ENCODE data around the gene RIPK1.

DNA sequence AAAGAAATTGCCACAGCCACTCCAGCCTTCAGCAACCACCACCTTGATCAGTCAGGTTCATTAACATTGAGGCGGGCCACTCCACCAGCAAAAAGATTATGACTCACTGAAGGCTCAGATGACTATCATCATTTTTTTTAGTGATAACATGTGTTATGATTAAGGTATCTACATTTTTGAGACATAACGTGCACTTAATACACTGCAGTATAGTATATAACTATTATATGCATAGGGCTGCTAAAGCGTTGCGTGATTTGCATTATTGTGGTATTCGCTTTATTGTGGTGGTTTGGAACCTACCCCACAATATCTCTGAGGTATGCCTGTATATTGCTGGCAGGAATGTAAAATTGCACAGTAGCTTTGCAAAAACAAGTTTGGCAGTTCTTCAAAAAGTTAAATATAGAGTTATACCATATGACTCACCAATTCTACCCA, 6.8 kb upstream of the RIPK1 start:
- TF ChIP-seq CTCF (IDR thresholded peaks at IDR 0.05) (no peak), POLR2A (IDR thresholded peaks at IDR 0.05; ENCODE audit: low read length) (no peak), EP300 (IDR thresholded peaks at IDR 0.05) (no peak), CBX8 (IDR thresholded peaks at IDR 0.05) (no peak), RARB (CRISPR knock-in tag; IDR thresholded peaks at IDR 0.05) (no peak), HDAC2 (IDR thresholded peaks at IDR 0.05) (no peak), PHF8 (IDR thresholded peaks at IDR 0.05; ENCODE audit: borderline replicate concordance, low read depth) (no peak), MAX (IDR thresholded peaks at IDR 0.05) (no peak), CHD2 (IDR thresholded peaks at IDR 0.05; ENCODE audit: low read length, partially characterized antibody) (no peak), JUN (IDR thresholded peaks at IDR 0.05) (no peak), KDM1A (IDR thresholded peaks at IDR 0.05; ENCODE audit: low read depth) (no peak)
